HG02852 (cell line): Measurements from ENCODE around the gene SDHA.
"Not testable (repeated sequence)": the region's sequence is repeated elsewhere in the genome, so short reads cannot be mapped to it uniquely, and the experiment has no call there.

ENCODE experiments used
- ATAC-seq: cut with Tn5 transposase; IDR thresholded peaks from one replicate; pipeline ENCODE4 v1.9.1; 2021; ENCODE audit warnings: mild to moderate bottlenecking, moderate library complexity; ENCODE audit not compliant: unreplicated experiment

Gene SDHA

GRCh38 chr5:251975-252374, 33.9 kb downstream of the SDHA start:
- not testable (repeated sequence) for ATAC-seq

- no peak for ATAC-seq
Measured at GRCh38 chr5:252546-252945, 34.4 kb downstream of the SDHA start.

GRCh38 chr5:254322-254721, 36.2 kb downstream of the SDHA start:
- not testable (repeated sequence) for ATAC-seq

DNA sequence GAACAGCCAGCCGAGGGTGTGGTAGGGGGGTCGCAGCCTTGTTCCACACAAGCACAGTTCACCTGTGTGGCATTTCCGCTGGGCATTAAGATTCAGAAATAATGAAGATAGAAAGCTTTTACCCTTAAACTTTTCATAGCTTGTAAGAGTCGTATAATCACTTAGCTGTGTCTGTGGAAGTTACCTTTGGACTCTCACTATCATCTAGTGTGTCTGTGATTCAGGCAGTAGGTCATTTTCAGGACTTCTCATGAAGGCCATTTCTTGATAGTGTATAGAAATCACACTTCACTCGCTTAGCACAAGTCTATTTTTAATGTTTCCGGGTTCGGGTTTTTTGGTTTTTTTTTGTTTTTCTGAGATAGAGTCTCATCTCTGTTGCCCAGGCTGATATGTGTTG, 37.0 kb downstream of the SDHA start:
- not testable (repeated sequence) for ATAC-seq

DNA sequence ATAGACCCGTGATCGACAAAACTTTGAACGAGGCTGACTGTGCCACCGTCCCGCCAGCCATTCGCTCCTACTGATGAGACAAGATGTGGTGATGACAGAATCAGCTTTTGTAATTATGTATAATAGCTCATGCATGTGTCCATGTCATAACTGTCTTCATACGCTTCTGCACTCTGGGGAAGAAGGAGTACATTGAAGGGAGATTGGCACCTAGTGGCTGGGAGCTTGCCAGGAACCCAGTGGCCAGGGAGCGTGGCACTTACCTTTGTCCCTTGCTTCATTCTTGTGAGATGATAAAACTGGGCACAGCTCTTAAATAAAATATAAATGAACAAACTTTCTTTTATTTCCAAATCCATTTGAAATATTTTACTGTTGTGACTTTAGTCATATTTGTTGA, 38.2 kb downstream of the SDHA start:
- ATAC-seq, result not testable (repeated sequence)

DNA sequence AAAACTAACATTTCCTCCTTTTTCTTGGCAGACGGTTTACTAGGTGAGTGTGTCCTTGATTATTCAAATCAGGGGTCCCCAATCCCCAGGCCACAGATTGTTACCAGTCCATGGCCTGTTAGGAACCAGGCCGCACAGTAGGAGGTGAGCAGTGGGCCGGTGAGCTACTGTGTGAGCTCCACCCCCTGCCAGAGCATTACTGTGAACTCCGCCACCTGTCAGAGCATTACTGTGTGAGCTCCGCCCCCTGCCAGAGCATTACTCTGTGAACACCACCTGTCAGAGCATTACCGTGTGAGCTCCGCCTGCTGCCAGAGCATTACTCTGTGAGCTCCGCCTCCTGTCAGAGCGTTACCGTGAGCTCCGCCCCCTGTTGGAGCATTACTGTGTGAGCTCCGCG, 39.0 kb downstream of the SDHA start:
- no peak for ATAC-seq

- ATAC-seq, result not testable (repeated sequence)
Measured at GRCh38 chr5:263275-263974, 45.3 kb downstream of the SDHA start.

- ATAC-seq, result no peak
Measured at GRCh38 chr5:264338-264737, 46.2 kb downstream of the SDHA start.

DNA sequence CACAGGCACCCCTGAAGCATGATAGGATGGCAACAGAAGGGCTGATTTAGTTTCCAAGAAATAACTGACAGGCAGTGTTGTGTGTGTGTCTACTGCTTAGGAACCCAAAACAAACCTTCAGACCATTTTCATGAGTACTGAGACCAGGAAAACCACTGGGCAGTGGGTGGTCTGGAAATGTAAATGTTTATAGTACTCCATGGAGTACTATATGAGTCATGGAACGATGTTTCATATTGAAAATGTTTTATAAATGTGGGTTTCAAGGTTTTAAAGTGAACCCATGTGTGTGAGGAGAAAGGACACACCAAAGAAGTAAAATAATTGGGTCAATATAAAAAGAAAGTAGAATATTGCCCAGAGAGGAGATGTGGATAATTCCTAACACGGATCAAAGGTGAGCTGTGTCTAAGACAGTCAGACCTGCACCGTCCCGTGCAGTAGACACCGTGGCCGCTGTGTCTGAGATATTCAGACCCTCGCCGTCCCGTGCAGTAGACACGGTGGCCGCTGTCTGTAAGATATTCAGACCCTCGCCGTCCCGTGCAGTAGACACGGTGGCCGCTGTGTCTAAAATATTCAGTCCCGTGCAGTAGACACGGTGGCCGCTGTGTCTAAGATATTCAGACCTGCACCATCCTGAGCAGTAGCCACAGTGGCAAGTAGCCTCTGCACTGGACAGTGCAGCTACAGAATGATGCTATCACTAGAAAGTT, 48.3 kb downstream of the SDHA start:
- ATAC-seq, result not testable (repeated sequence)

GRCh38 chr5:267716-268115, 49.6 kb downstream of the SDHA start:
- no peak for ATAC-seq

- ATAC-seq, result no peak
Measured at GRCh38 chr5:270340-270739, 52.2 kb downstream of the SDHA start.

GRCh38 chr5:271828-272167, 53.7 kb downstream of the SDHA start:
- not testable (repeated sequence) for ATAC-seq

- ATAC-seq, result not testable (repeated sequence)
Measured at GRCh38 chr5:273091-273490, 55.0 kb downstream of the SDHA start.

DNA sequence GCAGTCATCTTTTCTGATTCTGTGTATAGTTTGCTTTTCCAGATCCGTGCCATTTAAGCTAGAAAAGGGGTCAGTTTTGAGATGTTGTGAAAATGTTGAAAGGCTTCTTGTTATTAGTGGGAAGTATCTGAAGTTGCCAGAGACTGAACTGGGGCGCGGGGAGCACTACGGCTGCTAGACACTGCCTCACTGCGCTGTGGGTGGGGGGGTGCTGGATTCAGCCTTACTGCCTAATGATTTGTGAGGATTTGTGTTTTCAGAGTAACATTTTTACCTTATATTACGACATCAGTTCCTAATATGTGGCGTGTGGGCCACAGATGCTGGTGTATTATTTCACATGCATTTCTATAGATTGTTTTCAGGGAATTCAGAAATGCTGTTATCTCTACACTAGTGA, 55.4 kb downstream of the SDHA start:
- ATAC-seq, result not testable (repeated sequence)

- not testable (repeated sequence) for ATAC-seq
Measured at GRCh38 chr5:274346-274745, 56.2 kb downstream of the SDHA start.

DNA sequence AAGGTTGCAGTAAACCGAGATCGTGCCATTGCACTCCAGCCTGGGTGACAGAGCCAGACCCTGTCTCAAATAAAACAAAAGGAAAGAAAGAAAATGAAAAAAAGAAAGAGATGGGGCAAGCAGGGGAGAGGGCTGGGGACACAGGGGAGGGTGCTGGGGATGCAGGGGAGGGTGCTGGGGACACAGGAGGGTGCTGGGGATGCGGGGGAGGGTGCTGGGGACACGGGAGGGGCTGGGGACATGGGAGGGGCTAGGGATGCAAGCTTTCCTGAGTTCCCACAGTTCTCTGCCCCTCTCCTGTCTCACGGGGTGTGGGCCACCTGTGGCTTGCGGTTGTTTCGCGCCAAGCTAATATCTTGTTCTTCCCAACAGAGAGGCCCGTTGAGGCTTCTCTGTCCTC, 60.5 kb downstream of the SDHA start:
- no peak for ATAC-seq

DNA sequence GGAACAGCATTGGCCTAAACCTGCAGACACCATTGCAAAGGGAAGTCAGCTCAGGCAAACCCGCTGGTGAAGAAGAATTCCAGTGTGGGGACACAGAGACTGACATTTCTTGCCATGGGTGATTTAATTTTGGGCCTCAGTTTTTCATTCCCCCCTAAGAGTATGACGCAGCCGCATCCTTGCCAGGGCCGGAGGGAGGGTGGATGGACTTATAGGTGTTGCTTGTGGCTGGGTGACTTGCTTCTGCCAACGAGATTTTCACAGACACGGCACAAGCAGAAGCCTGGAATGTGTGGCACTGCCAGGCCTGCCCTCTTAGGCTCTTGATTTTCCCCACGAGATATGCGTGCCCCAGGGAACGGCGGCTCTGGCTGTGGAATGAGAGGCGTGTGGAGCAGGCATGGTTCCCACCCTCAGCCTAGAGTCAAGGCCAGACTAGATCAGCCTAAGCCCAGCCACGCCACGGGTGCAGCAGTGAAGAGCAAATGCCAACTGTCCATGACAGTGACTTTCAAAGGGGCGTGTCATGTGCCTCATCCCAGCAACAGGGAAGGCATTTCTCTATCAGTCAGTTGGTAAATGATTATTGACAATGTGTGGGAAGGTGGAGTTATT, 61.0 kb downstream of the SDHA start:
- not testable (repeated sequence) for ATAC-seq

- ATAC-seq, result no peak
Measured at GRCh38 chr5:285991-286557, 68.0 kb downstream of the SDHA start.

GRCh38 chr5:290200-290599, 72.1 kb downstream of the SDHA start:
- not testable (repeated sequence) for ATAC-seq

- ATAC-seq, result not testable (repeated sequence)
Measured at GRCh38 chr5:291345-291744, 73.2 kb downstream of the SDHA start.

DNA sequence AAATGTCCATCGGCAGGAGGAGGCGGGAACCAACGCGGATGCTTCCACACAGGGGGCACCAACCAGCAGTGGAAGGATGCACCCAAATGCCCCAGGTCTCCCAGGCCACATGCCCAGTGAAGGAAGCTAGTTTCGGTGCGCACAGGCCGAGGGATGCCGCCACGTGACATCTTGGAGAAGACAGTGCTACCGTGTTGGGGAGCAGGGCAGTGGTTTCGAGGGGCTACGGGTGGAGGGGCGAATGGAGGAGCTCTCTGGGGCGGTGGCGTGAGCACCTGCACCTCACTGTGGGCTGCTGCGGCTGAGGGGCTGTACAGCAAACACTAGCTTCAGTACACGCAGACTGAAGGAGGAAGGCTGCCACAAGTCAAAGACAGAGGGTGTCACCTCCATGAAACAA, 76.7 kb downstream of the SDHA start:
- ATAC-seq, result not testable (repeated sequence)

DNA sequence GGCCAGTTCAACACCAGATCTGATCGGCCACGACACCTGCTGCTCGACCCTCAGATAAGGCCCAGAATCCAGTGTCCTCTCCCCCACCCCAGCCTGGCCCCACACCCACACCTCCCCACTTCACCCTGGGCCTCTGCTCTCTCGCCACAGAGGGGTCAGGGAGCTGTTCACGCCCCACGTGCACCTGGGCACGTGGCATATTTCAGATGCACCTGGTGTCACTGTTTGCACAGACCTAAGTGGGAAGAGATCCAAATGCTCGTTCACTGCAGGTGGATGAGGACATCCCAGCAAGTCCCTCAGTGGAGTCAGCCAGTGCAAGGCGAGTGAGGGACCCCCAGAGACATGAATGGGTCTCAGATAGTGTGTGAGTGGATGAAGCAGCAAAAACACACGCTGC, 78.1 kb downstream of the SDHA start:
- ATAC-seq, result not testable (repeated sequence)
